ENCODE data around the gene ERICH3. TPM values are rescaled to one million over a fixed set of nuclear protein-coding genes. Genes with fewer than 3 reads are reported as not detected.

The ERICH3 gene
- total RNA-seq, 2 experiments from 2014 or later: not detected

DNA sequence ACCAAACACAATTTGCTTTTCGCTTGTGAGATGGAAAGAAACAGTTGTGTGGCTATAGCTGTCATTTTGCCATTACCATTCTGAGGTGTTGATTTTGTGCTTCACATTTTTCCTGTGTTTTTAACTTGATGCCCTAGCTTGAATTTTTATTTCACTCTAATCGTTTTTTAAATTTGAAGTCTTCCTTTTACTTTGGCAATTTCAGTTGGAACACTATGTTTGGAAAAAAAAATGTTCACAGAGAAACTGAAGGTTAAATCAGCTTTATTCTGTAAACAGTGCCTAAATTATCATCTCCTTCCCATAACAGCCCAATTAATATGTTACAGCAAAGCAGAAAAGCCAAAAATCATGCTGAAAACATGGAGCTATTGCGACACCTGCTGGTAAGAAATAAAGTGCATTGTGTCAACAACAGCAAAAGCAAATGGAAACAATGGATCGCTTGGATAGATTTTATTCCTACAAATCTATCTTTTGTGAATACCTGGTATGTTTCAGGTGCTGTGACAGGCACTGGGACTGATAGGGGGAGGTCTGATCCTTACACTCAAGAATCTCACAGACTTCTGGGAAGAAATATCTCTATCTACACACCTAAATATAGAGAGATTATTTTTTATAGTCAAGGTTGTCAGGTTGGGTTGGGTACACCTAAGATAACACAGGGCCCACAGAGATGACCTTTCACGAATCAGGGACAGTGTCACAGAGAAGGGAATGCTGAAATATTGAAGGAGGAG lies 16.2 kb upstream of the ERICH3 start:
- H3K4me1 ChIP-seq (ENCODE audit: insufficient read depth, low read length): no peaks in the 10 kb centered on the region
- no peaks in the 10 kb centered on the region for H3K4me1 Mint-ChIP-seq (ENCODE audit: low read depth)
- intact Hi-C loops (cut with DNase I, micrococcal nuclease): loop anchor here in 1 of 2 experiments (1.0 kb wide), 1 partner anchor 44 kb away; the partner anchor contains the start of genes CRYZ and TYW3
- H3K4me3 Mint-ChIP-seq: no peak overlapping the region
- H3K27ac Mint-ChIP-seq: no peak overlapping the region
- H3K9me3 Mint-ChIP-seq: no peaks in the 10 kb centered on the region
- CTCF ChIA-PET: interaction anchor here (0.7 to 1.1 kb wide), 4 partner anchors 9 to 44 kb away, joined by 3 to 4 read pairs (median 3); no protein-coding TSS in a partner anchor
- peaks cover 9% of the 10 kb centered on the region for H3K27me3 Mint-ChIP-seq
- POLR2A ChIA-PET: no interaction called here
- H3K27me3 ChIP-seq (ENCODE audit: control insufficient read depth in 1 of 2, insufficient read depth in 2 of 2, low read length in 2 of 2): peaks cover 0 to 4% of the 10 kb centered on the region in 2 experiments
- H3K27ac ChIP-seq (ENCODE audit: low read depth in 1 of 2, low read length in 2 of 2): no peak overlapping the region
- no peak for ATAC-seq (ENCODE audit: poor library complexity)
- H3K36me3 ChIP-seq (ENCODE audit: insufficient read depth, low read length): no peaks in the 10 kb centered on the region
- H3K9me3 ChIP-seq (ENCODE audit: control insufficient read depth in 1 of 2, insufficient read depth in 1 of 2, low read length in 2 of 2): no peaks in the 10 kb centered on the region
- no peaks in the 10 kb centered on the region for H3K36me3 Mint-ChIP-seq (ENCODE audit: low read depth)
- DNase-seq: peak in 10 of 14 experiments; percentile 3 to 71 (median 11)
- peak; percentile 95 for TF ChIP-seq CTCF (IDR thresholded peaks at IDR 0.05)
- H3K4me3 ChIP-seq (ENCODE audit: low read length): no peak overlapping the region

- peaks cover 0 to 4% of the 10 kb centered on the region in 2 experiments for H3K27me3 ChIP-seq (ENCODE audit: control insufficient read depth in 1 of 2, insufficient read depth in 2 of 2, low read length in 2 of 2)
- ChIA-PET POLR2A (no interaction called here), CTCF (no interaction called here)
- Mint-ChIP-seq H3K4me3 (no peak overlapping the region), H3K4me1 (ENCODE audit: low read depth) (no peaks in the 10 kb centered on the region), H3K9me3 (no peaks in the 10 kb centered on the region), H3K27ac (no peak overlapping the region), H3K27me3 (peaks cover 9% of the 10 kb centered on the region), H3K36me3 (ENCODE audit: low read depth) (no peaks in the 10 kb centered on the region)
- intact Hi-C loops (cut with DNase I, micrococcal nuclease): no loop called here
- no peak for DNase-seq
- no peaks in the 10 kb centered on the region for H3K9me3 ChIP-seq (ENCODE audit: control insufficient read depth in 1 of 2, insufficient read depth in 1 of 2, low read length in 2 of 2)
- no peak overlapping the region for H3K27ac ChIP-seq (ENCODE audit: low read depth in 1 of 2, low read length in 2 of 2)
- TF ChIP-seq CTCF (IDR thresholded peaks at IDR 0.05): no peak
- H3K36me3 ChIP-seq (ENCODE audit: insufficient read depth, low read length): no peaks in the 10 kb centered on the region
- no peaks in the 10 kb centered on the region for H3K4me1 ChIP-seq (ENCODE audit: insufficient read depth, low read length)
- no peak for ATAC-seq (ENCODE audit: poor library complexity)
- no peak overlapping the region for H3K4me3 ChIP-seq (ENCODE audit: low read length)
Measured at GRCh38 chr1:74686928-74687327, 13.3 kb upstream of the ERICH3 start.

DNA sequence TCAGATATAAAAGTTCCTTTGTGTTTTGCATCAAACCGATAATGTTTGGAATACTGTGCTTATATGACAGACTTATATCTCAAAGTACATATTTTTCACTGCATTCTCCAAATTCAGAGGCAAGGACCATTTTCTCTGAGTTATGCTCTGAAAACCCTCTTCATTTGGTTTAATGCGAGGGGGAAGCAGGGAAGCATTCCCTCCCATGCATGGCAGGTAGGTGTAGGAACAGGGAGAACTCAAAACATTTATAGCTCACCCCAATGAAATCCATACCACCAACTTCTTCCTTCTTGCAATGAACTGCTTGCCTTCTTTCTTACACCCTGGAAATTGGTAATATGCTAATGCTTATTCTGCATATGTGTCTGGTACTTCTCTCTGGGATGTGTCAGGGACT lies 10.7 kb upstream of the ERICH3 start:
- no peaks in the 10 kb centered on the region for H3K4me1 Mint-ChIP-seq (ENCODE audit: low read depth)
- H3K27ac Mint-ChIP-seq: no peak overlapping the region
- no peaks in the 10 kb centered on the region for H3K36me3 Mint-ChIP-seq (ENCODE audit: low read depth)

More for the DNA sequence above, 10.7 kb upstream of the ERICH3 start:
- no peaks in the 10 kb centered on the region for H3K4me1 ChIP-seq (ENCODE audit: insufficient read depth, low read length)
- no peak for ATAC-seq (ENCODE audit: poor library complexity)
- CTCF ChIA-PET: no interaction called here
- no peak overlapping the region for H3K4me3 ChIP-seq (ENCODE audit: low read length)
- intact Hi-C loops (cut with DNase I, micrococcal nuclease): no loop called here
- POLR2A ChIA-PET: no interaction called here
- no peaks in the 10 kb centered on the region for H3K36me3 ChIP-seq (ENCODE audit: insufficient read depth, low read length)
- no peaks in the 10 kb centered on the region for H3K9me3 ChIP-seq (ENCODE audit: control insufficient read depth in 1 of 2, insufficient read depth in 1 of 2, low read length in 2 of 2)
- H3K27me3 ChIP-seq (ENCODE audit: control insufficient read depth in 1 of 2, insufficient read depth in 2 of 2, low read length in 2 of 2): peaks cover 0 to 4% of the 10 kb centered on the region in 2 experiments
- Mint-ChIP-seq H3K4me3 (no peak overlapping the region), H3K9me3 (no peaks in the 10 kb centered on the region), H3K27me3 (peaks cover 13% of the 10 kb centered on the region)
- no peak for DNase-seq
- no peak for TF ChIP-seq CTCF (IDR thresholded peaks at IDR 0.05)
- no peak overlapping the region for H3K27ac ChIP-seq (ENCODE audit: low read depth in 1 of 2, low read length in 2 of 2)

Data from CD4-positive, alpha-beta T cell (primary cell).